ENCODE data around the gene LRMDA. TPM values are rescaled to one million over a fixed set of nuclear protein-coding genes. Genes with fewer than 3 reads are reported as not detected.

Gene LRMDA
- total and polyA plus RNA-seq, 2 of the 13 experiments (the other 11 are each of a cell fraction or from before 2014, with no cell fraction given), result 13.4 to 22.0 TPM

GRCh38 chr10:75403939-75404814 lies 27.2 kb upstream of the LRMDA start (continued):
- TF ChIP-seq LCORL (IDR thresholded peaks at IDR 0.05) (no peak), LCORL (CRISPR knock-in tag; IDR thresholded peaks at IDR 0.05) (peak; percentile 82), MAF1 (CRISPR knock-in tag; IDR thresholded peaks at IDR 0.05; ENCODE audit: borderline replicate concordance) (no peak), KMT2A (CRISPR knock-in tag; IDR thresholded peaks at IDR 0.05) (no peak), IKZF5 (CRISPR knock-in tag; IDR thresholded peaks at IDR 0.05) (no peak; the same call in 1 of the 2 replicates), SAP130 (CRISPR knock-in tag; IDR thresholded peaks at IDR 0.05; ENCODE audit: low read depth) (peak; percentile 19), GATAD2A (CRISPR knock-in tag; IDR thresholded peaks at IDR 0.05) (0 out of 2 replicates have a peak, but pooled peaks have one; percentile 14), ADNP (CRISPR knock-in tag; IDR thresholded peaks at IDR 0.05) (no peak), SIN3B (IDR thresholded peaks at IDR 0.05; ENCODE audit: low read length) (no peak), TAF1 (CRISPR knock-in tag; IDR thresholded peaks at IDR 0.05) (peak; percentile 74), ZNF776 (CRISPR knock-in tag; IDR thresholded peaks at IDR 0.05) (no peak), PPARG (CRISPR knock-in tag; conservative IDR thresholded peaks at IDR 0.05) (no peak), ZHX1 (CRISPR knock-in tag; IDR thresholded peaks at IDR 0.05; ENCODE audit: low read depth) (peak; percentile 37; the same call in 1 of the 2 replicates), ZNF780A (CRISPR knock-in tag; IDR thresholded peaks at IDR 0.05) (no peak), ZNF547 (CRISPR knock-in tag; IDR thresholded peaks at IDR 0.05) (0 out of 2 replicates have a peak, but pooled peaks have one; percentile 80), PRPF4 (IDR thresholded peaks at IDR 0.05; ENCODE audit: low read depth, low read length, poor library complexity, severe bottlenecking) (no peak), THYN1 (CRISPR knock-in tag; IDR thresholded peaks at IDR 0.05; ENCODE audit: borderline replicate concordance, low read depth) (no peak)
- TF ChIP-seq, protein P1, sequence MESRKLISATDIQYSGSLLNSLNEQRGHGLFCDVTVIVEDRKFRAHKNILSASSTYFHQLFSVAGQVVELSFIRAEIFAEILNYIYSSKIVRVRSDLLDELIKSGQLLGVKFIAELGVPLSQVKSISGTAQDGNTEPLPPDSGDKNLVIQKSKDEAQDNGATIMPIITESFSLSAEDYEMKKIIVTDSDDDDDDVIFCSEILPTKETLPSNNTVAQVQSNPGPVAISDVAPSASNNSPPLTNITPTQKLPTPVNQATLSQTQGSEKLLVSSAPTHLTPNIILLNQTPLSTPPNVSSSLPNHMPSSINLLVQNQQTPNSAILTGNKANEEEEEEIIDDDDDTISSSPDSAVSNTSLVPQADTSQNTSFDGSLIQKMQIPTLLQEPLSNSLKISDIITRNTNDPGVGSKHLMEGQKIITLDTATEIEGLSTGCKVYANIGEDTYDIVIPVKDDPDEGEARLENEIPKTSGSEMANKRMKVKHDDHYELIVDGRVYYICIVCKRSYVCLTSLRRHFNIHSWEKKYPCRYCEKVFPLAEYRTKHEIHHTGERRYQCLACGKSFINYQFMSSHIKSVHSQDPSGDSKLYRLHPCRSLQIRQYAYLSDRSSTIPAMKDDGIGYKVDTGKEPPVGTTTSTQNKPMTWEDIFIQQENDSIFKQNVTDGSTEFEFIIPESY (CRISPR knock-in tag; IDR thresholded peaks at IDR 0.05), result no peak
- TF ChIP-seq, protein P2, sequence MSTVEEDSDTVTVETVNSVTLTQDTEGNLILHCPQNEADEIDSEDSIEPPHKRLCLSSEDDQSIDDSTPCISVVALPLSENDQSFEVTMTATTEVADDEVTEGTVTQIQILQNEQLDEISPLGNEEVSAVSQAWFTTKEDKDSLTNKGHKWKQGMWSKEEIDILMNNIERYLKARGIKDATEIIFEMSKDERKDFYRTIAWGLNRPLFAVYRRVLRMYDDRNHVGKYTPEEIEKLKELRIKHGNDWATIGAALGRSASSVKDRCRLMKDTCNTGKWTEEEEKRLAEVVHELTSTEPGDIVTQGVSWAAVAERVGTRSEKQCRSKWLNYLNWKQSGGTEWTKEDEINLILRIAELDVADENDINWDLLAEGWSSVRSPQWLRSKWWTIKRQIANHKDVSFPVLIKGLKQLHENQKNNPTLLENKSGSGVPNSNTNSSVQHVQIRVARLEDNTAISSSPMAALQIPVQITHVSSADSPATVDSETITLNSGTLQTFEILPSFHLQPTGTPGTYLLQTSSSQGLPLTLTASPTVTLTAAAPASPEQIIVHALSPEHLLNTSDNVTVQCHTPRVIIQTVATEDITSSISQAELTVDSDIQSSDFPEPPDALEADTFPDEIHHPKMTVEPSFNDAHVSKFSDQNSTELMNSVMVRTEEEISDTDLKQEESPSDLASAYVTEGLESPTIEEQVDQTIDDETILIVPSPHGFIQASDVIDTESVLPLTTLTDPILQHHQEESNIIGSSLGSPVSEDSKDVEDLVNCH (CRISPR knock-in tag; IDR thresholded peaks at IDR 0.05), result no peak; the same call in 1 of the 2 replicates
- TF ChIP-seq, protein P3, sequence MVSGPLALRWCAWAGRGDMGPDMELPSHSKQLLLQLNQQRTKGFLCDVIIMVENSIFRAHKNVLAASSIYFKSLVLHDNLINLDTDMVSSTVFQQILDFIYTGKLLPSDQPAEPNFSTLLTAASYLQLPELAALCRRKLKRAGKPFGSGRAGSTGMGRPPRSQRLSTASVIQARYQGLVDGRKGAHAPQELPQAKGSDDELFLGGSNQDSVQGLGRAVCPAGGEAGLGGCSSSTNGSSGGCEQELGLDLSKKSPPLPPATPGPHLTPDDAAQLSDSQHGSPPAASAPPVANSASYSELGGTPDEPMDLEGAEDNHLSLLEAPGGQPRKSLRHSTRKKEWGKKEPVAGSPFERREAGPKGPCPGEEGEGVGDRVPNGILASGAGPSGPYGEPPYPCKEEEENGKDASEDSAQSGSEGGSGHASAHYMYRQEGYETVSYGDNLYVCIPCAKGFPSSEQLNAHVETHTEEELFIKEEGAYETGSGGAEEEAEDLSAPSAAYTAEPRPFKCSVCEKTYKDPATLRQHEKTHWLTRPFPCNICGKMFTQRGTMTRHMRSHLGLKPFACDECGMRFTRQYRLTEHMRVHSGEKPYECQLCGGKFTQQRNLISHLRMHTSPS (CRISPR knock-in tag; IDR thresholded peaks at IDR 0.05; ENCODE audit: low read depth), result no peak

Data from HepG2 (cell line).